SIG-M5 (cell line): ENCODE results near the gene ALDH1L1.

Source experiments
- DNase-seq: peaks from one replicate; lab custom pipeline; 2025; lab: John Stamatoyannopoulos, UW

Gene ALDH1L1

DNA sequence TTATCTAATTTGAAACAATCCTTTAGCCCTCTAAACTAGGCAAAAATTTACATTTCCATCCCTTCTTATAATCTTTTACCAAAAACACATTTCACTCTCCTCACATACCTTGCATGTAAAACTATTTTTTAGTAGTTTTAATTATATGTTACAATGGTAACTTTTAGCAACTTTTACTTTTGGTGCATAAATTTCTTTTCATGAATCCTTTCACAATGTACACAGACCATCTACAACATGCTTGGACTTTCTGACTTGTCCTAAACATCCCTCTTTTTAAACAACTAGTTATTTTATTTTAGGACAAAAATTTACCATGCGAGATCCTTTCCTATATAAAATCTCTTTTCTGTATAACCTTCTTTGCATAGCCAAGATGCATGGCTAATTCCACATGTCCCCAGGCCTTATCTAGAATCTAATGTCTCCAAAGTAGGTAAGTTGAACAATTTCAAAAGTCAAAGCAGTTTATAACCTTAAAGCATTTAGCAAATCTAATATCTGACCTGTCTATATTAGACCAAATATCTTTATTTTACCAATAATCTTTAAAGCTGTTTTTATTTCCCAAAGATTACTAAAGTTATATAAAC, 14.4 kb upstream of the ALDH1L1 start:
- DNase-seq: no peak

DNA sequence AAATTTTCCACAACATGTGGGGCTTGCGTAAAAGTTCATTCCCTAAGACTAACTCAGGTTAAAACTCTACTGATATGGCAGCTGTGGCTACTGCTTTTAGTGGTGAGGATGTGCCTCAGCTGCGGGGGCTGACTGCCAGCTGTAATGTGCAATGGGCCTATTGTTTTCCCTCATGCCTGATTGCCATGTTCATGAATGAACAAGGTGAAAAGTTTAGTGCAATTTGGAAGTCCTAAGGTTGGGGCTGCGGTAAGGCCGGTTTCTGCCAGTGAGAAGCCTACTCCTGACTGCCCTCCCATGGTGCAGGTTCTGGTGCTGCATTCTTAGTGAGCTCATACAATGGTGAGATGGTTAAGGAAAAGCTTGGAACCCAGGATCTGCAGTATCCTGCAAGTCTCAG, 10.9 kb upstream of the ALDH1L1 start:
- DNase-seq: no peak

DNA sequence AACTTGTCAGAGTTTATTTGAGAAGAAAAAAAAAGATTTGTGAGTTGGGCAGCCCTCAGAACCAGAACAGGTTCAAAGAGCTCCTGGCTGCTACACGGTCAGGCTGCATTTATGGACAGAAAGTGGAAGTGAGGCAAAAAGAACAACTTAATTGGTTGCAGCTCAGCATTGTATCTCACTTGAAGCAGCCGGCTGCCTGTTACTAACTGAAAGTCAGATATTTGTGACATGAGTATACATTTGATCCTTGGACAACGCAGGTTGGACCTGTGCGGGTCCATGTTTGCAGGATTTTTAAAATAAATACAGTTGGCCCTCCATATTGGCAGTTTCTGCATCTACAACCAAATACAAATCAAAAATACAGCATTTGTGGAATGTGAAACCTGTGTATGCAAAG, 7.5 kb upstream of the ALDH1L1 start:
- DNase-seq: no peak

DNA sequence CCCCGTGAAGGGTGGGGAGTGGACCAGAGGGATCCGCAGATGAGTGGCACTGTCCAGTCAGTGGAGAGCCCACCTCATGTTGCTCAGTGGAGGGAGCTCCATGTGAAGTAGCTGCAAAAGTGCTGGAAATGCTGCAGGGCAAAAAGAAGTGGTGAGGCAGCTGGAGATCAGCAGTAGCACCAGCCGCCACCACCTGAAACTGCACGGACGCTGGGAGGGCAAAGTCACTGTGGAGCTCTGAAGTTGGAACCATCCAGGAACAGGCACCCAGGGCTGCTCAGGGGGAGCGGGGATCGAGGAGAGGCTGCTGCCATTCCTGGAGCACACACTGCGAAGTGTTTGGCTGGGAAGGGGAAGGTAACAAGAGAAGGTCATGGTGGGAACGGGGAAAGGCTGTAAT, 6.4 kb upstream of the ALDH1L1 start:
- DNase-seq: no peak

DNA sequence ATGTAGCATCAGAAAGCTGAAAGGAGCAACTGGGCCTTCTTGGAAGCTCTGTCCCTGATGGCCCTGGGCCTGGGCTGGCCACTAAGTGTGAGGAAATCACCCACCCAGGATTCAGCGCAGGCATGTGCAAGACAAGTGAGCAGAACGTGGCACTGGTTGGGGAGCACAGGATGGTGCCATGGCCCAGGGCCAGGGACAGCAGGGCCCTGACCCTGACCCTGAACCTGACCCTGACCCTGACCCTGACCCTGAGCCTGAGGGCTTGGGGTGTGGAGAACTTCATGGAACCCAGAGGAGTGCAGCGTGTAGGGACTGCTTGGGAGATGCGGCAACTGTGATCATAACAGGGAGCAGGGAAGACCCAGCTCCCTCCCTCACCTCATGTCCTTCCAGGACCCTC, 5.9 kb upstream of the ALDH1L1 start:
- no peak for DNase-seq

DNA sequence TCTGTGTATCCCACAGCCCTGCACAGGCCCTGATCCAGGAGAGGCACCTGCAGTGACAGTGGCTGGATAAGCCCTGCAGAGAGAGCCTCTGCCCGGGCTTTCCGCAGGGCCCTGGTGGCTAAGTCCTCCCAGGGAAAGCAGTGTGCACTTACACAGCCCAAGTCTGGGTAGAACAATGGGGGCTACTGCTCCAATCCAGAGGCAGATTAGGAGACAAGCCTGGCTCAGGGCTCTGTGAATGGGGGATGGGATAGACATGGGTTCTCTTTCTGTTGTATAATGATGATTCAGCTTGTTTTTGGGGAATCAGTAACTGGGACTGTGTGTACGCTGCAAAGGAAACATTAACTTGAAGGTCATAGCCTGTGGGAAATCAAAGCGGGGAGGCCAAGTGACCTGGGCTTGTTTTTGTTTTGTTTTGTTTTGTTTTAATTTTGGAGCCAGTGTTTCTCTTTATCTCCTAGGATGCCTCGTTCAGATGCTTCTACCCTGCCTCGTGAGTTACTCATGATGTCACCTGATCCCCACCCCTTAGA, 4.1 kb upstream of the ALDH1L1 start:
- DNase-seq: no peak

DNA sequence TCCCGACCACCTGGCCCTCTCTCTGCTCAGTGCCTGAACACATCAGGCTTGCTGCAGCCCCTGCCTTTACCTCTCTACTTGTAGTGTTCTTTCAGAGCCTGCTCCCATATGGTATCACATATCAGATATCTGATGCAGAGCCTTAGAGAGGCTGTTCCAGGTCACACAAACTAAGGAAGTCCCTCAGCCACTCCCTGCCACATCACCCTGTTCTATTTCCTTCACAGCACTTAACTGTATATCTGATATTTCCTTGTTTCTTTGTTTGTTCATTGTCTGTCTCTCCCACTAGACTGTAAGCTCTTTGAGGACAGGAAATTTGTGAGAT, 976 bp upstream of the ALDH1L1 start:
- no peak for DNase-seq

DNA sequence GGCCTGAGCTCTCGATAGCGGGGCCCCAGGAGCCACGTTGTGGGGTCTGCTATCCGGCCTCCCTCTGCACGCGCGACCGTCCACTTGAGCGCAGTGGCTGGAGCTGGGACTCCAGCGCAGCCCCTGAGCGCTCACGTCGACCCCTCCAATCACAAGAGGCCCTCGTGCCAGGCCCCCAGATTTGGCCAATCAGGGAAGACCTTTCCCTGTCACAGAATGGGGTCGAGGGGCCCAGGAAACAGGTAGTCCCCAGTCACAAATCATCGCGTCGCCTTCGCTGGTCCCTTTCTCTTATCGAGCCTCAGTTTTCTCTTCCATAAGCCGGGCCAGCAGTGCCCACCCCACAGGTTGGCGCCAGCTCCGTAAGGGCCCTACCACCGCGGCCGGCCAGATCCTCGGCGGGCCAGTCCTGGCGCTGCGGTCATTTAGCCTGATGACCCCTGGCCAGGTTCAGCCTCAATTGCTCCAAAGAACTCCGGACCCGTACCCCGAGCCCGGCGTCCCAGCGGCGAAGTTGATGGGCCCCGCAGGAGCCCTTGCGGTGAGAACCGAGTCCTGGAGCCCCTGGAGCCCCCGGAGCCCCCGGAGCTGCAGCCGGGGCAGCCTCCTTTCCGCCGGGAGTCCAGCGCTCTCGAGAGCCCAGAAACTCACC, 435 bp downstream of the ALDH1L1 start:
- DNase-seq: no peak

DNA sequence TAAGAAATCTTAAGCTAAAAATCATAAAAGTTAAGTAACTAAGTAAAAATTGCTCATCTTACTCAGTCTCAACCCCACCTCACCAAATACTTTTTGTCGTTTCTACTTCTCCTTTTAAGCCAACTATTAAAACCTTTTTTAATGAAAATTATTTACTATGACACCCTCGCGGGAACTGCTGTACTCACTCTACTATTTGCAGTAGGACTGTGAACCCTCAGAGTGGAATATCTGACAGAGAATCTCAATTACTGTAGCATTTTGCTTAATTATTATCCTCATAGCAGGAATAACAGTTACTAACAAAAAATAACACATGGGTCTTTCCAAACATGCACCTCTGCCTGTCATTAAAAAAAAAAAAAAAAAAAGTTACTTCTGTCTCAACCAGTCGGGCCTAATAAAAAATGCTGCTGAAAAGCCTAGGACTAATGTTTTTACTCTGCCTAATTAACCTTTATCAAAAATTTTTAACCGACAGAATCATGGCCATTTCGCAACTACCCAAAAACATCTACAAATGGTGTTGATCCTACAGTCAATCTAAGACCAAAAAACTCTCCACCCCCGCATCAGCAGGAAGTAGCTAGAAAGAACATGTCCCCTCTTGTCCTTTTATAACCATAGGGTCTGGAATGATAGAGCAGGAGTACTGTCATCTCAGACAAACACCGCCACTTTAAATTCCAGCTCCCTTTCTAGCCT, 10.2 kb downstream of the ALDH1L1 start:
- no peak for DNase-seq

DNA sequence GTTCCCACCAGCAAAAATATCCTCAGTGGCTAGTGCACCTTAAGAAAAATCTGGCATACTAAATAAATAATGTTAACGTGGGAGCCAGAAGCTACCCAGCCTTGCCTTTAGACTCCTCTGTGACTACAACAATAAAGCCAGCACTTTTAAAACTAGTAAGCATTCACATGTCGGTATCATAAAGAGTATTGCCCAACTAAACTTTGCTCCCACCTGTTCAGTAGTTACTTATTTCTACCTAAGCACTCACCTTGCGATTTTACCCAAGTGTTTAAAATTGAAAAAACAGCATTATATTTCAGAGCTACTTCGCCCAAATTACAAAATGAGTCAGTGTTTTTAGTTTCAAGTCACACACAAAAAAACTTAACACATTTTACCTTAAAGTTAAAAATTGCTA, 12.8 kb downstream of the ALDH1L1 start:
- DNase-seq: no peak

DNA sequence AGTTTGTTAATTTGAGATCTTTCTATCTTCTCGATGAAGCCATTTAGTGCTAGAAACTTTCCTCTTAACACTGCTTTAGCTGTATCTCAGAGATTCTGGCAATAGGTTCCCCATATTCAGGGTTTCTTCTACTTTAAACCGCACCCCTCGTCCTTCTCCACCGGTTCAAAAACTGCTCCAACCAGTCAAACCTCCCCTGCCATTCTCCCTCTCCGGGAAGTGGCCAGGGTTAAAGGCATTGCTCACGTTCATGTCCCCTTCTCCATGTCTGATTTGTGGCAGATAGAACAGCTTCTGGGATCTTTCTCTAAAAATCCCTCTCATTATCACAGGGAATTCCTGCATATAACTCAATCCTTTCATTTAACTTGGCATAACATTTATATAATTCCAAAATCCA, 14.4 kb downstream of the ALDH1L1 start:
- DNase-seq: no peak

DNA sequence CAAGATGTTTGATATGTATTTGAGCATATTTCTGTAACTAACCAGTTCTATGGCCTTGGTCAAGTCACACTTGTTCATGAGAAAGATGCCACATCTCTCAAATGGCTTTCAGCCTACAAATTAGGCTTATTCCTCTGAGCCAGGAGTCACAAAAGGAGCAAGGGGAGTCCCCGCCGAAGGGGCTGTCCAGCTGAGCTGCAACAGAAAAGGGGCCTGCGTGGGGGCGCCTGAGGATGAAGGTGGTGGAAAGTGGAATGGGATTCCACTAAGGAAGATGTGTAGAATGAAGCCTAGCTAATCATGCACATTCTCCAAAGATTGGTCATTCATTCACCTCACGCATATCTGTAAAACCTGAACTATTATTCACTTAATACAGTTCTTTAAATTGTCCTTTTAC, 19.1 kb downstream of the ALDH1L1 start:
- DNase-seq: no peak

DNA sequence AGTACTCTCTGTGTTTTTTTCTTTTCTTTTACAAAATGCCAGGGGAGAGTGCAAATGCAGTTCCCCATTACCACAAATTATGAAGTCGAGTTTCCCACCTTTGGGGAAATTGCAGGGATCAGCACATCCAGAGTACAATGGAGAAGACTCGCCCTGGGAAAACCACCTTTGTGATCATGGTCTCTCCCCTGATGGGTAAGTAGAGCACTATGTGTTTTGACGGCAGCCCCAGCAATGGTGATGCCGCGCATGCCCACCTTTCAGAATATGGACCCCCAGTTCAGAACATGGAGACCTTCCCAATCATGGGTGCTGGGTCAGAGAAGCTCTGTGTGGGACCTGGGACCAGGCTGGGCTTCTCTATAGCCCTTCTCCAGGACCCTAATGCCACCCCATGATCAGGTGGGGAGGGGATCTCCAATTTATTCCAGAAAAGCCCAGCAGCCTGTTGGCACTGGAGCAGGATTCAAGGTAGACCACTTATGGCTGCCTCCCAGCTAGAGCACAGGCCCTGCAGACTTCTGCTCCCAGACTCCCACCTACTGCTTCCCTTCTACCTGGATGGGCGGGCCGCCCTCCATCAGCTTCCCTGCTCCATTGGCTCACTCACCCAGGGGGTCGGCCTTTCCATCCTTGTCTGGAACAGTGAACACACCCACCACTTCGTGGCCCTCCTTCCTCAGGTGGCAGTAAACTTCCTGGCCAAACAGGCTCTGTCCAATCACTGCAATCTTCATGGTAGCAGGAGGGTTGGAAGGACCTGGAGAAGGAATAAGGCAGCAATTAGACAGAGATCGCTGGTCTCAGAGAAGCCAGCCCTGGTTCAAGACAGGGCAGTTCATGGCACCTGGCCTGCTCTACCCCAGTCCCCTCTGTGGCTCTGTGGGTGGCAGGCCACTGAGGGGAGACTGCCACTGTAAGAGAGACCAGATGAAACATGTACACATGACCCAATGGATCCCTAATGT, 19.9 kb downstream of the ALDH1L1 start:
- no peak for DNase-seq

DNA sequence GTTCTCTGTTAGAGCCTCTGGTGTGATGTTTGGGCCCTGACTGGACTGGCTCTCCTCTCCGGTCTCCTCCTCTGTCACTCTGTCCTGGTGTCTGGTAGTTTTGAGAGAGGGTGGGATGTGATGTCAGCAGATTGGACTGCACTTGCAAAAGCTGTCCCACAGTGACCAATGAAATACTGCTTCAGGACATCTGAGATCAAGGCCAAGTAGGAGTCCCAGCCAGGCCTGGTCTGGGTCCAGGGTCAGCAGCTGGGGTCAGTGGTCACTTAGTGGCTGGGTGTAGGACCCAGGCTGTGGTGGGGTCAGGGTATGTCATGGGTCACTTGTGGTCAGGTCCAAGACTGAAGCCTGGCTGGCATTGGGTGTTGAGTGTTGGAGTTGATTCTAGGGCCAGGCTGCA, 20.9 kb downstream of the ALDH1L1 start:
- DNase-seq: no peak

DNA sequence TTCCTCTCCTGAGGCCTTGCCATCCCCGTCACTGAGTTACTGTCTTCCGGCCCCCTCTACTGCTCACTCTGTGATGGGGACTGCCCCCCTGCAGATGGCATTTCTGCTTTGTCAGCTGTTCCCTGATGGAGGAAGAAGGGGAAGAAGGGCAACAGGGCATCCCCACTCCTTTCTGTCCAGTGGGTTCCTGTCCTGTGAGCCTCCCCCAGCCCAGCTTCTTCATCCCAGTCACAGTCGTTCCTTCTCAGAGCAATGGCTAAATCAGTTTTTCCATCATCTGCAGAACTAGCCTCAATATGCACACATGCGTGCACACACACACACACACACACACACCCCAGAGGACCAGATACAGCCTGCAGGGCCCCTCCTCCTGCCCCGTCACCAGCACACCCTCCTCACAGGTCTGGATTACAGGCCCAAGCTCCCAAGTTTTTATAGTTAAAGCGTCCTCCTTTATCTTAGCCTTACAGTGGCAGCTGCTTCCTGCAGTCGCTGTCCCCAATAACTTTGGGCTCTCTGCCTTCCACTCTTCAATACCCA, 21.4 kb downstream of the ALDH1L1 start:
- DNase-seq: no peak

DNA sequence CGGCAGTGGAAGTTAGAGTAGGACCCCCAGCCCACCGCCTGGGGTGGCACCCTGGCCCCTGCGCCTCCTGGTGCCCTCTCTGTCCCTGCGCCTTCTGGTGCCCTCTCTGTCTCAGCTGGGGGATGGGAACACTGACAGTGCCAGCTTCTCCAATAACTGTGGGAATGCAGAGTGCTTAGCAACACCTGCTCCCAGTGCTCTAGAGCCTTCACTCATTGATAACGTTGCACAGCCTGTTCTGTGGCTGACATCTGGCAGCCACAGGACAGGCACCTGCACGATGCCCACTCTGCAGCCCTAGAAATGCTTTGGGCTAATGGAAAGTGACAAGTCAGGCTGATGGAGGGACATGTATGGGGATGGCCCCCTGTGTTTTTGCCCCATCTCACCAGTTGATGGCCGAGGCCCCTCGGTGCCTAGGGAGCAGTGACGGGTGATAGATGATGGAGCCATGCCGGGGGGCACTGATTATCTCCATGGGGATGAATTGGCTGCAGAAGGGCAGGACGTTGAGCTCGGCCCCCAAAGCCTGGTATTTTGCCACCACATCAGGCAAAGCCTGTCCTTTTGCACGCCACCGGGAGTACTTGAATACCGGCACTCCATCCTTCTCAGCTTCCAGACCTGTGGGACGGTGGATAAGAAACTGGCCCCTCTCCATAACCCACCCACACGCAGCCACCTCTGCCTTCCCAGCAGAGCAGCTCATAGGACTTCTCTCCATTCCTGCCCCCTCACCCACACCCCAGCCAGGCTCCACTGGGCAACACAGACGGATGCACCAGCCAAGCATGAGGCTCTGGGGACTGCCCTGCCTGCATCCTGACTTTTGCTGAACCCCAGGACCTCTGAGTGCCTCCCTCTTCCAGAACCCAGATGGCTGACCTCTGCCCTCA, 22.1 kb downstream of the ALDH1L1 start:
- DNase-seq: no peak

DNA sequence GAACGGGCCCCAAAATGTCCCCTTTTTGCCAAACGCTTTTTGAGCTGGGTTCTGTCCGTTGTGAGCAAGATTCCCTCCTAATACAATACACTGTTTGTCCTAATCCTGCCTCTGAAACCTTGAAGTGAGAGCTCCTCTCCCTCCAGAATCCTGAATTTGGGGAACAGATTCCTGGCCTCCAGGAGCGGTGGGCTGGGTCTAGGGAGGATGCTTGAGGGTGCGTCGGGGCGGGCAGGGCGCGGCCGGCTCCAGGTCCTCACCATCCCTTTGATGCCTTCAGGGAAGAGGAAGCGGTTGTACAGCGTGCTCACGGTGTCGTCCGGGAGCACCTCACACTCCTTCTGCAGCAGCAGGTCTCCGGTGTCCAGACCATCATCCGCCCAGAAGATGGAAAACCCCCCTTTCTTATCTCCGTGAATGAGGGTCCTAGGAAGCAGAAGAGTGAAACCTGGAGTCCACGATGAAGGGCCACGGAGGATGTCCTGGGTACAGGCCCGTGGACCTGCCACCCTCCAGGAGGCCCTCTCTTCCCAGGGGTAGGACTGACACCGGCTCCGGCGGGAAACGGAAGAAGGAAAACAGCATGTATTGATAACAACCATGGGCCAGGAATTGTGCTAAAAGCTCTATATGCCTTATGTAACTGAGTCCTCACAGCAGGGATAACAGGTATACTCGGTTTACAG, 23.2 kb downstream of the ALDH1L1 start:
- no peak for DNase-seq

DNA sequence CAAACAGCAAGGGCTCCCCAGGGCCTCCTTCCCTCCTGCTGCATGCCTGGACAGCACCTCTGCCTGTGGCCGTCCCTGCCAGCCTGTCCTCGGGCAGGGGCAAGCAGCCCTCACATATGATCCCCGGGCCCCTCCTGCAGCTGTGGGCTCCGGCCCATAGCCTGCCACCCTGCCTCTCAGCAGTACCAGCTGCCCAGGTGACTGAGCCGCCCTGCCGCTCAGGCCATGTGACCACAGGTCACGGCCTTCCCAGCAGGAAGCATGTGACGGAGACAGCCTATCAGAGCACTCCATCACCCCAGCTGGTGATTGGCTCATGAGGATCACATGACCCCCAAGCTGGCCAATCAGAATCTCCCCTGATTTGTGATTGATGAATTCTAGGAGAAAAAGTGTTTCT, 23.9 kb downstream of the ALDH1L1 start:
- no peak for DNase-seq

DNA sequence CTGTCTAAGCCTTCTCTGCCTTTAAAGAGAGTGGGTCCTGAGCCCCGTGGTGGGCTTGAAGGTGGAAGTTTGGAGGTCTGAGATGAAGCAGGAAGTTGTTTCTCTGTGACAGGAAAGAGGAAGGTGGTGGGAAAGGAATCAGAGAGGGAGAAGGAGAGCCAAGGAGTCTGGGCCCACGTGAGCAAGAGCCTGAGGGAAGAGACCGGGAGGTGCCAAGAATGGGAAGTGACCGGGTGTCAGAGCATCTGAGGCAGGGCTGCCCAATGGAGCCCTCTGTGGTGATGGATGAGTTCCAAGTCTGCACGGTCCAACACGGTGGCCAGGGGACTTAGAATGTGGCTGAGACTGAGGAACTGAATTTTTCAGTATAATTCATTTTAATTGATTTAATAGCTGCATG, 24.6 kb downstream of the ALDH1L1 start:
- no peak for DNase-seq

DNA sequence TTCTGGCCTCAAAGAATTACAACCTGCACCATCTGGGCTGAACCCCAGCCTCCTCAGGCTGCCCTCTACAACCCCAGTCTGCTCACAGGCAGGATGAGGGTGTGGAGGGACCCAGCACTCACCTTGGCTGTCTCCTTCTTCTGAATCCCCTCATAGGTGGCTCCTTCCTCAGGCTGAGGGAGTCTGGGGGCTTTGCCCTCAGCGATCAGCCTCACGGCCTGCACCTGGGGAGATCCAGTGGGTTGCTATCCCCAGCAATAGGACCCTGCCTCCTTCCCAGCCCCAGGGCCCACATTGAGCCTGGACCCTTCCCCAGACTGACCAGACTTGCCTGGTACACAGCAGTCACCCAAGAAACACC, 25.1 kb downstream of the ALDH1L1 start:
- DNase-seq: no peak
